HG03575 (cell line): ENCODE measurements around the gene ANXA8L1.
"Not testable (repeated sequence)": the region's sequence is repeated elsewhere in the genome, so short reads cannot be mapped to it uniquely, and the experiment has no call there.

ENCODE experiments used
- ATAC-seq: cut with Tn5 transposase; IDR thresholded peaks from one replicate; pipeline ENCODE4 v1.9.1; 2021; ENCODE audit not compliant: unreplicated experiment, insufficient number of reproducible peaks, low FRiP score; ENCODE audit errors: extremely low read depth

ANXA8L1 gene

GRCh38 chr10:46391422-46391821 is 15.8 kb downstream of the ANXA8L1 start:
- ATAC-seq = not testable (repeated sequence)

GRCh38 chr10:46396441-46397279 is 21.1 kb downstream of the ANXA8L1 start:
- not testable (repeated sequence) for ATAC-seq

GRCh38 chr10:46397767-46398166 is 22.2 kb downstream of the ANXA8L1 start:
- ATAC-seq = not testable (repeated sequence)

GRCh38 chr10:46398212-46398886 is 22.8 kb downstream of the ANXA8L1 start:
- not testable (repeated sequence) for ATAC-seq

- ATAC-seq = not testable (repeated sequence)
Measured at GRCh38 chr10:46409556-46409955, 34.0 kb downstream of the ANXA8L1 start.

- ATAC-seq = not testable (repeated sequence)
Measured at GRCh38 chr10:46411123-46411522, 35.5 kb downstream of the ANXA8L1 start.

GRCh38 chr10:46412665-46413064 is 37.1 kb downstream of the ANXA8L1 start:
- ATAC-seq = not testable (repeated sequence)

GRCh38 chr10:46415291-46415690 is 39.7 kb downstream of the ANXA8L1 start:
- not testable (repeated sequence) for ATAC-seq

- not testable (repeated sequence) for ATAC-seq
Measured at GRCh38 chr10:46418283-46418682, 42.7 kb downstream of the ANXA8L1 start.

GRCh38 chr10:46419570-46420379 is 44.2 kb downstream of the ANXA8L1 start:
- ATAC-seq = not testable (repeated sequence)

GRCh38 chr10:46423550-46423949 is 48.0 kb downstream of the ANXA8L1 start:
- ATAC-seq = not testable (repeated sequence)

- ATAC-seq = not testable (repeated sequence)
Measured at GRCh38 chr10:46440942-46441341, 65.4 kb downstream of the ANXA8L1 start.
